Esophagus muscularis mucosa (tissue), 4 donors: ENCODE data around the gene PKP3.

ENCODE experiments used
- EP300 ChIP-seq: sonication (generic); formaldehyde crosslinking; IDR thresholded peaks from one replicate; pipeline ENCODE4 v1.6.1; 2017; ENCODE audit warnings: antibody characterized with exemption
- POLR2A ChIP-seq: fragments of 450-650 bp; IDR thresholded peaks from one replicate; pipeline ENCODE4 v1.6.1; 2017; ENCODE audit warnings: antibody characterized with exemption, moderate library complexity, mild to moderate bottlenecking, low read depth
- POLR2AphosphoS5 ChIP-seq, 2 donors: sonication (generic); formaldehyde crosslinking; IDR thresholded peaks; one replicate each; pipeline ENCODE4 v1.6.1; 2017; ENCODE audit warnings: antibody characterized with exemption in 2 of 2
- TF ChIP-seq, protein P1 (sequence below), 3 experiments: fragments of 200-600 bp in 2 of 3; fragments of 450-650 bp in 1 of 3; sonication (generic) in 2 of 3; IDR thresholded peaks; one replicate each; pipeline ENCODE4 v1.5.1; 2017 to 2019; ENCODE audit warnings: antibody characterized with exemption in 3 of 3, mild to moderate bottlenecking in 2 of 3, moderate library complexity in 1 of 3

DNA sequence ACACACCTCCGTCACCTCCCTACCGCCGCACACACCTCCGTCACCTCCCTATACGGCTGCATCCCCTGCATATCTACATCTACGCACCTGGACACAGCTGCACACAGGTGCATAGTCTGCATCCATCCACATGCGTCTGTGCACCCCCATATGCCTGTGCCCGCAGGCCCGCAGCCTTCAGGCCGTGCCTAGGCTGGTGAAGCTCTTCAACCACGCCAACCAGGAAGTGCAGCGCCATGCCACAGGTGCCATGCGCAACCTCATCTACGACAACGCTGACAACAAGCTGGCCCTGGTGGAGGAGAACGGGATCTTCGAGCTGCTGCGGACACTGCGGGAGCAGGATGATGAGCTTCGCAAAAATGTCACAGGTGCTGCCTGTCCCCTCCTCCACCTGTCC lies 4.8 kb downstream of the PKP3 start:
- no peak for TF ChIP-seq POLR2A
- TF ChIP-seq, protein P1, sequence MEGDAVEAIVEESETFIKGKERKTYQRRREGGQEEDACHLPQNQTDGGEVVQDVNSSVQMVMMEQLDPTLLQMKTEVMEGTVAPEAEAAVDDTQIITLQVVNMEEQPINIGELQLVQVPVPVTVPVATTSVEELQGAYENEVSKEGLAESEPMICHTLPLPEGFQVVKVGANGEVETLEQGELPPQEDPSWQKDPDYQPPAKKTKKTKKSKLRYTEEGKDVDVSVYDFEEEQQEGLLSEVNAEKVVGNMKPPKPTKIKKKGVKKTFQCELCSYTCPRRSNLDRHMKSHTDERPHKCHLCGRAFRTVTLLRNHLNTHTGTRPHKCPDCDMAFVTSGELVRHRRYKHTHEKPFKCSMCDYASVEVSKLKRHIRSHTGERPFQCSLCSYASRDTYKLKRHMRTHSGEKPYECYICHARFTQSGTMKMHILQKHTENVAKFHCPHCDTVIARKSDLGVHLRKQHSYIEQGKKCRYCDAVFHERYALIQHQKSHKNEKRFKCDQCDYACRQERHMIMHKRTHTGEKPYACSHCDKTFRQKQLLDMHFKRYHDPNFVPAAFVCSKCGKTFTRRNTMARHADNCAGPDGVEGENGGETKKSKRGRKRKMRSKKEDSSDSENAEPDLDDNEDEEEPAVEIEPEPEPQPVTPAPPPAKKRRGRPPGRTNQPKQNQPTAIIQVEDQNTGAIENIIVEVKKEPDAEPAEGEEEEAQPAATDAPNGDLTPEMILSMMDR (IDR thresholded peaks at IDR 0.05): no peak
- no peak for TF ChIP-seq EP300
- TF ChIP-seq POLR2AphosphoS5 (IDR thresholded peaks at IDR 0.05): no peak
